C4-2B (cell line): ENCODE results near the gene HCFC1.
"Not testable (repeated sequence)": the region's sequence is repeated elsewhere in the genome, so short reads cannot be mapped to it uniquely, and the experiment has no call there.

Experiments
- ZFX ChIP-seq: fragments of 450-650 bp; IDR thresholded peaks from 2 replicates; pipeline ENCODE4 v1.6.1; 2017
- TF ChIP-seq, protein P1 (sequence below): fragments of 450-650 bp; conservative IDR thresholded peaks from 2 replicates; pipeline ENCODE4 v1.5.1; 2017; ENCODE audit warnings: mild to moderate bottlenecking

DNA sequence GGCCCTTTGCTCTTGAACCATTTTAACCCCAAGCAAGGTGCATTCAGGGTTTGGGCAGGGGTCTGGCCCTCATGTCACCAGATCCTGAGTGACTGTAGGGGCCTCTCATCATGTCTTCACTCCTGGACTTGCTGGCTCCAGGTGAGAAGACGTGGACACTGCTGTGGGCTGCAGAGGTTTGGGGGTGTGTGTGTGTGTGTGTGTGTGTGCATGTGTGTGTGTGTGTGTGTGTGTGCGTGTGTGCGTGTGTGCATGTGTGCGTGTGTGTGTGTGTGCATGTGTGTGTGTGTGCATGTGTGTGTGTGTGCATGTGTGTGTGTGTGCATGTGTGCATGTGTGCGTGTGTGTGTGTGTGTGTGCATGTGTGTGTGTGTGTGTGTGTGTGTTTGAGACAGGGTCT, 22.8 kb upstream of the HCFC1 start:
- TF ChIP-seq, protein P1, sequence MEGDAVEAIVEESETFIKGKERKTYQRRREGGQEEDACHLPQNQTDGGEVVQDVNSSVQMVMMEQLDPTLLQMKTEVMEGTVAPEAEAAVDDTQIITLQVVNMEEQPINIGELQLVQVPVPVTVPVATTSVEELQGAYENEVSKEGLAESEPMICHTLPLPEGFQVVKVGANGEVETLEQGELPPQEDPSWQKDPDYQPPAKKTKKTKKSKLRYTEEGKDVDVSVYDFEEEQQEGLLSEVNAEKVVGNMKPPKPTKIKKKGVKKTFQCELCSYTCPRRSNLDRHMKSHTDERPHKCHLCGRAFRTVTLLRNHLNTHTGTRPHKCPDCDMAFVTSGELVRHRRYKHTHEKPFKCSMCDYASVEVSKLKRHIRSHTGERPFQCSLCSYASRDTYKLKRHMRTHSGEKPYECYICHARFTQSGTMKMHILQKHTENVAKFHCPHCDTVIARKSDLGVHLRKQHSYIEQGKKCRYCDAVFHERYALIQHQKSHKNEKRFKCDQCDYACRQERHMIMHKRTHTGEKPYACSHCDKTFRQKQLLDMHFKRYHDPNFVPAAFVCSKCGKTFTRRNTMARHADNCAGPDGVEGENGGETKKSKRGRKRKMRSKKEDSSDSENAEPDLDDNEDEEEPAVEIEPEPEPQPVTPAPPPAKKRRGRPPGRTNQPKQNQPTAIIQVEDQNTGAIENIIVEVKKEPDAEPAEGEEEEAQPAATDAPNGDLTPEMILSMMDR, result not testable (repeated sequence)
- not testable (repeated sequence) for TF ChIP-seq ZFX
